Left ventricle myocardium superior (tissue), 1 donor: Measurements from ENCODE around the gene DDN. TPM values are rescaled to one million over a fixed set of nuclear protein-coding genes. Genes with fewer than 3 reads are reported as not detected.

Experiments used
- ATAC-seq: fragments of 200-7000 bp; cut with Tn5 transposase; one replicate; pipeline ENCODE4 v1.9.1; 2020; ENCODE audit warnings: mild to moderate bottlenecking, moderate library complexity
- DNase-seq: peaks from one replicate; pipeline ENCODE4 v3.0.0-alpha.2; 2020
- intact Hi-C: fragments of 100-400 bp; cut with micrococcal nuclease; formaldehyde crosslinking; loops from one replicate; pipeline ENCODE4 v1.11.0; 2022
- total RNA-seq: library from RNA; stranded (reverse); fragmentation: NEBNext Ultra II Directional; extraction: Animal tissue kit (Norgen Biotek cat#: 25700); gene quantifications from one replicate; pipeline ENCODE4 v1.2.1, GENCODE V29; 2021
- donor health status: DM: no; HTN: yes; CAD: no; lungs with severe emphysema.

Gene DDN
- total RNA-seq, 1 donor from 2014 or later = 0.77 TPM

DNA sequence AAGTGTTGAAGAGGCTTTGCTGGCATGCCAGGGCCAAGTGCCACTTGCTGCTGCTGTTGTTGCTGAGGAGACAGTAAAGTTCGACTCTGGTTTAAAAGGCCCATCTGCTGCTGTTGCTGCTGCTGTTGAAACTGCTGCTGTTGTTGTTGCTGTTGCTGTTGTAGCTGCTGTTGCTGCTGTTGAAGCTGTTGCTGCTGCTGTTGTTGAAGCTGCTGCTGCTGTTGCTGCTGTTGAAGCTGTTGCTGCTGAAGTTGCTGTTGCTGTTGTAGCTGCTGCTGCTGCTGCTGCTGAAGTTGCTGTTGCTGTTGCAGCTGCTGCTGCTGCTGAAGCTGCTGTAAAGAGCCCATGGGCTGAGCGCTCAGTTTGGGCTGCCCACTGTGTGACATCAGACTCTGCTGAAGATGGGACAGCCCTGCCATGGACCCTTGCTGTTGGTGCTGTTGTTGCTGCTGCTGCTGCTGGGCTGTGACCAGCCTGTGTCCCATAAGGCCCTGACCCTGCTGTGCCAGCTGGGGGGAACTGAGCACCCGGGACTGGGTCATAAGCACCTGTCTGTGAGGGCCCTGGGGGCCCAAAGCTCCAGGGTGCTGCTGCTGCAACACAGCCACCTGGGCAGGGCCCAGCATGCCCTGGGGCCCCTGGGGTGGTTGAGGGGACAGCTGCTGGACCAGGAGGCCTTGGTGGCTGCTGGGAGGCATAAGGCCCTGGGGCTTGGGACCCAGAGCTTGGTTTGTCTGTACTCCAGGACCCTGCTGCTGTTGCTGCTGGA lies 33.7 kb upstream of the DDN start:
- ATAC-seq = no peak
- DNase-seq = no peak
- intact Hi-C loops = no loop called here

DNA sequence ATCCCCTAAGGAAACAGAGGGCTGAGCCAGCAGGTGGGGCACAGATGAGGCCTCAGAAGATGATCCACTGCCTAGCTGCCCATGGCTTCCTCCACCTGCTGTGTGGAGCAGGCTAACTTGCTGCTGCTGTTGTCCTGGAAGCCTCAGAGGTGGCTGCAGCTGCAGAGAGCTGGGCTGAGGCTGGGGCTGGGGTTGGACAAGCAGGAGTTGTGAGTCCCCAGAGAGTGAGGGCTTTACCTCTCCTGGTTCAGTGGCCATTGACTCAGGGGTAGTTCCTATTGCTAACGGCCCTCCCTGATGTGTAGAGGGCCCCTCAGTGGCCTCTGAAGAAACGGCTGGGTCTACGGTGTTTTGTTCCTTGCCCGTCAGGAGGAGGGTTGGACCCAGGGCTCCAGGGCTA lies 33.1 kb upstream of the DDN start:
- DNase-seq (no peak), ATAC-seq (no peak)
- intact Hi-C loops = no loop called here

DNA sequence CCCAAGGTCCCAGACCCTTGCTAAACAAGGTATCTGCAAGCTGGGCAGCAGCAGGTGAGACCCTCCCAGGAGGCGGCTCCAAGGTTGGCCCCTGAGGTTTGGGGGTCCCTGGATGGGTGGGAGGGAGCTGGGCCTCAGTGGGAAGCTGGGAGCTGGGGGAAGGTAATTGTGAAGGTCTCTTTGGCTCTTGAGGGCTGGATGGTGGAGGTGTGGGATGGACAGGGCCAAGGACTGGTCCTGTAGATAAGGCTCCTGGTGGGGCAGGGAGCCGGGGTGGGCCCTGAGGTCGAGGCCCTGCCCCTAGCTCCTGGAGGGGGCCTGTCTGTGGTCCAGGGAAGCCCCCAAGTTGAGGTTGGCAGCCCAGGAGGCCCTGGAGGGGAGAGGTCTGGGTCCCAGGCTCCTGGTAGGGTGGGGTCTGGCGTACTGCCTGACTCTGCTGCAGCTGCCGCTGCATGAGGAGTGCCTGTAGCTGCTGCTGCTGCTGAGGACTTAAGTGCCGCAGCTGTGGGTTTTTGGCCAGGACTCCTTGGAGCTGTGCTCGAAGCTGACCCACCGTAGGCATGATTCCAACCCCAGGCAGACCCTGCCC lies 32.5 kb upstream of the DDN start:
- DNase-seq = peak; percentile 36
- intact Hi-C loops = no loop called here
- no peak for ATAC-seq

DNA sequence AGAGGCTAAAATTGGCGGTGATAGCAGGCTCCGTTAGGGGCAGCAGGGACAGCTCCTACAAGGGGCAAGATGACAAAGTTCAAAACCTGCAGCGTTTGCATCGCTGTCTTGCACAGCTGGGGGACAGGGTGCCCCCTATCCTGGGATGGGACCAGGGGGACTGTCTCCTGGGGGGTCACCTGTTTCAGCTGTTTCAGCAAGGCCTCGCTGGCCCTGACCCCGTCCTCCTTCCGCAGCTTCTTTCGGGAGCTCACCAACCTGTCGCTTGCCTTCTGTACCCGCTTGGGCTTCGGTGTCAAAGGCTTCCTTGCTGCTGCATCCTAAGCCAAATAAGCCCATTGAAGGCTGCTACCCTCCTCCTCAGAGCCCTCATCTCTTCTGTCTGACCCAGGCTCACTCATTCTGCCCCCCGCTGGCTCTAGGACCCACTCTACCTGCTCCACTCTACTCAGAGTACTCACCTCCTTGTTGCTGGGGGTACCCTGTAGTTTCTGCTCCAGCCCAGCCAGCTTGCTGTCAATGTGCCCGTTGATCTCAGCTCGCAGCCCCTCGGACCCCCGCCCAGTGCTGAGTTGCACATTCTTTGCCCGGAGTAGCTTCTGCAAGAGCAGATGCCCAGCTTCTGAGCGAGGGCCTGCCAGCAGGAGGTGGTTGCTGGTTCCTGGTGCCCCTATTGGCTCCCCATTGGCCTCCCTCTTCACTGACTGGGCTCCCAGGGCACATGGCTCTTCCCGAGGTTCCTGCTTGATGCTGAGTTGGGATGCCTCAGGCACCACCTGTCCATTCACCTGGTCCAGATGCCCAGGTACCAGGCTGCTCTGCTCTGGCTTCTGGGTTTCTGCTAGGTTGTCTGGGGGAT lies 31.8 kb upstream of the DDN start:
- DNase-seq (no peak), ATAC-seq (no peak)
- intact Hi-C loops = no loop called here

DNA sequence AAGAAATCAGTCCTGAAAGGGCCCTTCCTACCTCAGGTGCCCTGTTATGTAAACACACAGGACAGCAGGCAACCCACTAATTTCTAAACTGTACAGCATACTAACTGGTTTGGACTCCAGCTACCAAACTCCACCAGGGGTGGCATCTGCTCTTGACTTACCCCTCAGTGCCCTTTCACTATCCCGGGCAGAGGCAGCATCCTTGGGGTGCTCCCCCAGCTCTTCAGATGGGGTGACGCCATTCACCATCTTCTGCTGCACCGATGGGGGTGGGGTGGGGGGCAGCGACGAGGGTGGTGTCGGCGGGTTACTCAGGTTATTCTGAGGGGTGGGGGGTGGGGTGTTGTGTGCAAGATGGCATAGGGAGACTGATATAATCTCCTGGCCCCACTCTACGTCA lies 30.9 kb upstream of the DDN start:
- intact Hi-C loops = no loop called here
- DNase-seq (no peak), ATAC-seq (no peak)

DNA sequence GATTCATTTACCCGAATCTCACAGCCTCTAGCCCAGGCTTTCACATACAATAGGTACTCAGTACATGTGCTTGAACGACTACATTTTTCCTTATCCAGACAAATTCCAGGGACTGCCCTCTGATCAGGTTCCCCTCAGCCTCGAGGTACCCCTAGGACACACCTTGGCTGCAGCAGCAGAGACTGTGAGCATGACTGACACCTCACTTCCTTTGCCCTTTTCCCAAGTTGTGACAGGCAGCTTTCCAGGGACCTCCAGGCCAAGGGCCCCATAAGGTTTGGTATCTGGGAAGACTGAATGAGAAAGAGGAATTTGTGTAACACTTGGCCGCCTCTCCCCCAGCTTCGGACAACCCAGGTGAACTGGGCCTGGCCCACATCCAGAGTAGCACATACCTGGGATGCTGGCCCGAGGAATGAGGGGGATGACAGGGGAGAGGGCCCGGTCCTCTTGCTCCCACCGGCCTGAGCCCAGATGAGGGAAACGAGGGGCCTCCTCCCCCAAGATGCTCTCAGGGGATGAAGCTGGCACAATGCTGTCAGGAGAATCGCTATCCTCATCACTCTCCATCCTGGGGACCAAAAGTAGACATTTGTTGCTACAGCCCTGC lies 29.6 kb upstream of the DDN start:
- no peak for ATAC-seq
- no peak for DNase-seq
- intact Hi-C loops = no loop called here

DNA sequence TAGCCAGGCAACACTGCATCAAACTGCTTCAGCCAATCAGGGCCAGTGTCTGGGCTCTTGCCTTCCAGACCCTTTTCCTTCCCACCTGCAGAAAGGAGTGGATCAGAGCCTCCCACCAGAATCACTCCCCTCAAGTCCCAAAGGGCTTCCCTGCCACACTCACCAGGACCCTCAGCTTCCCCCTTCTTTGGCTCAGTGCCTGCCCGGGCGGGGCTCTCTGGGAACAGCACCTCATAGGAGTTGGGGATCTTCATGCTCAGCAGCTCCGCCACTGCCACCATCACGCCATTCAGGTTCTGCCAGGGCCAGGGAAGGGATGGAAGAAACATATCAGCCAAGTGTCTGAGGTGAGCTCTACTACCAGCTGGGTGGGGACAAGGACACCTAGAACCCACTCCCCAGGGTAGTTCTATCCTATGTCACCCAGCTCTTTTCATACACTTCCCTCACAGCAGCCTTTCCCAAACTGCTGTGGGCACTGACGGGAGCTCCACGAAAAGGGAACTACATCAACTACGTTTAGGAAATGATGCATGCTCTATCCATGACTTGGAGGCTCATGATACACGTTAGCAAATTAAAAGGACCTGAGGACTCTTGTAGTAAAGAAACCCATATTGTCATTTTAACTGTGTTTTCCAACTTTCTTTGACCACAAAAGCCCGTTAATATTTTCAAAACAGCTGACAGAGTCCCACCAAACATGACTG lies 28.8 kb upstream of the DDN start:
- intact Hi-C loops = no loop called here
- DNase-seq = no peak
- no peak for ATAC-seq

DNA sequence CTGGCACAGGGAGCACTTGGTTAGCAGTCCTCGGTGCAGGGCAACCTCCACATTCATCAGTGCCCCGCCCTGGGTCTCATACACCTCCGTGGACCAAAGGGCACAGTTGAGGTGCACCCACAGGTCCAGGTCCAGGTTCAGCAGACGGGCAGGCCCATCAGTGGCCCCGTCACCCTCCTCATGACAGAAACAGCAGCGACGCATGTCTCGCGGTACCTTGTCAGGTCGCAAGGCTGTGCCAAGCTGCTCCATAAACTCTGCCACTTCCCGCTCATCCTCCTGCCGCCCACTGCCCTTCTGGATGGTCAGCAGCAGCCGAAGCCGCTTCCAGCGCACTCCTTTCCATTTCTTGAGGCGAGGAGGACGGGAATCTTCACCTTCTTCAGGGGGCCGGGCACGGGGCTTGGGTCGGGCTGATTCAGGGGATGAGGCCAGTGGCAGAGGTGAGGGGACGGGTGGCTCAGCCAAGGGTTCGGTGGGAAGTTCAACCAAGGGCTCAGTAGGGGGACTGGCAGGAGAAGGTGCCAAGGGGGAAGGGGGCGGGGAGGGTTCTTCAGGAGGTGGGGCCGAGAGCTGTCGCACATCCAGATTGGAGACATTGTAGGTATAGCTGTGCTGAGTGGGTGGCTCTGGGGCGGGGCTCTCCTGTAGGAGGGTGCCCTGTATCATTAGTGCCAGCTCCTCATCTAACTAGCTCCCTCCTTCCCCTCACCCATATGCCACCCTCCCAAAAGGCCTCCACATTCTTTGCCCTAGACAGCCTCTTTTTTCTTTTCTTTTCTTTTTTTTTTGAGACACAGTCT lies 27.7 kb upstream of the DDN start:
- intact Hi-C loops = no loop called here
- DNase-seq = no peak
- ATAC-seq = no peak

DNA sequence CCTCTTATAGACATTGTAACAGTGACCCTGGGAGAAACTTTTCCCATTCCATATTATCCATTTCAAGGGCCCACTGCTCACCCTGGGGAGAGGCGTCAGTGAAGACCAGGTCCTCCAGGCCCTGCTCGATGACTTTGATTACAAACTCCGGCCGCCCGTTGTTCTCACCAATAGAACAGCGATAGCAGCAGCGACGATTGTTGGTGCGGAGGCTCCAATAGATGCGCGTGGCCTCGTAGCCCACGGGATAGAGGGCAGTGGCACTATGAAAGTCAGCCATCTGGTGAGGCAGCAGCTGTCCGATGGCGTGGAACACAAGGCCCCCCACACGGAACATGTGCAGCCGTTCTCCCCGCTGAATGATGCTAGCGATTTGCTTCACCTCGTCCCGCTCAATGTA lies 26.9 kb upstream of the DDN start:
- no peak for ATAC-seq
- no peak for DNase-seq
- intact Hi-C loops = no loop called here

DNA sequence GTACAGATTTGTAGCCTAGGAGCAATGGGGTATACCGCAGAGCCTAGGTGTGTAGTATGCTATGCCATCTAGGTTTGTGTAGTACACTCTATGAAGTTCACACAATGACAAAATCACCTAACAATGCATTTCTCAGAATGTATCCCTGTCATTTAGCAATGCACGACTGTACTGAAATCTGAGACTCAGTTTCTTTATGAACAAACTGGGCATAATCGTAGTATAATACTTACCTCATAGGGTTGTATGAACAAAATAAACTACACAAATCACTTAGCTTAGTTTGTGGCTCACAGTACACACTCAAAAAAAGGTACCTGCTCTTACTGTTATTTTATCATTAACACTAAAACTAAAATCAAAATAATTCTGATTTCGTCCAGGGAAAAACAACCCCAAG lies 26.3 kb upstream of the DDN start:
- ATAC-seq (no peak), DNase-seq (no peak)
- intact Hi-C loops = no loop called here

DNA sequence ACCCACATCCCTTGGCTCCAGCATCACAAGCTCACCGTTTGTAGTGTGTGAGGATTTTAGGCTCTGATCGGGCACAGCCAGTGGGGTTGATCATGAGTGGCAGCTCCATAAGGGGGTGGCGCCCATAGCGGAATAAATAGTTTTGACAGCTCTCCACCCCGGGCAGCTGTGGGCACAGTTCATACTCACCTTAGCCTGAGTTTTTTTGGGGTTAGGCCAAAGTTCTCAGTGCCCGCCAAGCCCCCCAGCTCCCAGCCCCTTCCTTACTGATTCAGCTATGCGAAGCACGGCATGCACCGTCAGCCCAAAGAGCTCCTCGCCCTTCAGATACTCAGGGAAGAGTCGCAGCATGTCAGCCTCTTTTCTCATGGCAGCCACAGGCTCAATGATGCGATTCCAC lies 25.4 kb upstream of the DDN start:
- ATAC-seq (no peak), DNase-seq (no peak)
- intact Hi-C loops = no loop called here

DNA sequence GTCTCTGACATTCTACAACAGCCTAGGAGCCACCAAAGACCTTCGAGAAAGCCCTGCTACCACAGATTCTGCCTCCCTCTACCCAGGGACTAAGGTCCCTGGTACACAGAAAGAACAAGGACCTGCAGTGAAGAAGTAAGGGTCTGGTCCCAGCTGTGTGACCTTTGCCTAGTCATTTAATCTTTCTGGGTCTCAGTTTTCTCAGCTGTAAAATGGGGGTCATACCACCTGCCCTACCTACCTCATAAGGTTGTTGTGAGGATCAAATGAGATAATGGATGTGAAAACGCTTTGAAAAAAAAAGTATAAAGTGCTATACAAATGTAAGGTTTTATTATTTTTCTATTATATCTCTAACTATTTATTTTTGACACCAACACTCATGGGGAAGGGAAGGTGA lies 24.6 kb upstream of the DDN start:
- DNase-seq = no peak
- no peak for ATAC-seq
- intact Hi-C loops = no loop called here

DNA sequence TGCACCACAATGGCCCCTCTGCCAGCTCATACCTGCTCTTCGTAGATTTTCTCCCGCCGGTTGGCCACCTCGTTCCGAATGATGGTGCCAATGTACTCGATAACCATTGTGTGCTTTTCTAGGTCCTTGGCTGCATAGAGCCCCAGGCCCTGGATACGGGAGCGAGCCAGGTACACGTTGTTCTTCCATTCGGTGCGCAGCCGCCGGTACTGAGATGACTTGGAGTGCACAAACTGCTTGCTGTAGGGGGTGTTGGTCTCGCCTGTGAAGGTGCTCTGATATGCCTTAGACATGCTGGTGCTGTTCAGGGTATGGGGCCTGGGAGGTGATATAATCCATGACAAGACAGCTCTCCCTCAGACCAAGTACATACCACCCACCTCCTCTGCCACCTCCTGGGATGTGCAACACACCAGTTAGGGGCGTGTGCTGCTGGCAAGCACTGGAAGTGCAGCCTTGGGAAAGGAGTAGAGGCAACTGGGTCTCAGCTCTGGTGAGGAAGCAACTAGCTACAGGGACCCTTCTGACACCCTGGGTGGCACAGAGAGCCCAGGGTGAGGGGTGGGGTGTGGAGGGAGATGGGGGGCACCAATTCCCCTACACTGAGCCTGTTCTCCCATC lies 23.5 kb upstream of the DDN start:
- ATAC-seq (no peak), DNase-seq (no peak)
- intact Hi-C loops = no loop called here

DNA sequence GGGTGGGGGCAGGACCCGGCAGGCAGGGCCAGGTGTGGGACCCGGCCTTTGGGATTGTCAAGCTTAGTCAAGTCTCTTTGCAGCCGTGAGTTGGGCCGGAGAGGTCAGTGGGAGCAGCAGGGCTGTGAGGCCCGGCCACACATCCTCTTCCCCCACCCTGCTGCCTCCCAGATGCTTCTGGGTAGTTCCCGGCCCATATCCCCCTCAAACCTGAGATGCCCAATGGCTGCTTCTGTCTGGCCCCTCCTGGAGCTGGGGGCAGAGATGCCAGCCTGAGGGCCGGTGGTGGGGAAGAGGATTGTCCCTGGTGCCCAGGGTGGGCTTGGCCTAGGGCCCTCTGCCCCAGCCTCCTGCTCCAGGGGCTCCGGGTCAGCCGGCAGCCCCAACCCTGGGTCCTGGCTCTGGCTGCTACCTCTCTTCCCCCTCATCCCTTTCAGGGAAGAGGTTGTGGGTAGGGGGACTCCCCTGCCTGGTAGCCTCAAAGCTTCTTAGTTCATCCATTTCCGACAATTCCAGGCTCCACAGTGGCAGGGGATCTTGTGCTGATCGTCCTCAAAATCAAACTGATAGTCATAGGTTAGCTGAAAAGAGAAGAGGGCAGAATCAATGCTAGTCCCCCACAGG lies 22.2 kb upstream of the DDN start:
- intact Hi-C loops = no loop called here

DNA sequence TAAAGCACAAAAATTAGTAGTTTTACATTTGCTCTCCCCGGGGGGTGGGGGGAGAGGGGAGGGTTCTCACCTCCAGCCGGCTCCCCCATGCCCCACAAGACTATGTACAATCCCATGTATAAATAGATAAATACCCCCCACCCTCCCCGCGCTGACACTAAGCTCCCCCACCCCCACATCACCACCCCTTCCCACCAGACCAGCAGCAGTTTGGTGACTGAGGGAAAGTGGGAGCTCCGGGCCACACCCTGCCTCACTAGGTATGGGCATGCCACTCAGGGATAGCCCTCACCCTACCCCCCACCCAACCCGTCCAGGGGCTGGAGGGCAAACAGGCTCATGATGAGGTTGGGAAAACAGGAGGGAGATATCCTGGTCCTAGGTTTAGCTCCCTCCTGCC lies 21.3 kb upstream of the DDN start:
- no peak for DNase-seq
- intact Hi-C loops = no loop called here

More for the DNA sequence above, 22.2 kb upstream of the DDN start:
- ATAC-seq (no peak), DNase-seq (no peak)

DNA sequence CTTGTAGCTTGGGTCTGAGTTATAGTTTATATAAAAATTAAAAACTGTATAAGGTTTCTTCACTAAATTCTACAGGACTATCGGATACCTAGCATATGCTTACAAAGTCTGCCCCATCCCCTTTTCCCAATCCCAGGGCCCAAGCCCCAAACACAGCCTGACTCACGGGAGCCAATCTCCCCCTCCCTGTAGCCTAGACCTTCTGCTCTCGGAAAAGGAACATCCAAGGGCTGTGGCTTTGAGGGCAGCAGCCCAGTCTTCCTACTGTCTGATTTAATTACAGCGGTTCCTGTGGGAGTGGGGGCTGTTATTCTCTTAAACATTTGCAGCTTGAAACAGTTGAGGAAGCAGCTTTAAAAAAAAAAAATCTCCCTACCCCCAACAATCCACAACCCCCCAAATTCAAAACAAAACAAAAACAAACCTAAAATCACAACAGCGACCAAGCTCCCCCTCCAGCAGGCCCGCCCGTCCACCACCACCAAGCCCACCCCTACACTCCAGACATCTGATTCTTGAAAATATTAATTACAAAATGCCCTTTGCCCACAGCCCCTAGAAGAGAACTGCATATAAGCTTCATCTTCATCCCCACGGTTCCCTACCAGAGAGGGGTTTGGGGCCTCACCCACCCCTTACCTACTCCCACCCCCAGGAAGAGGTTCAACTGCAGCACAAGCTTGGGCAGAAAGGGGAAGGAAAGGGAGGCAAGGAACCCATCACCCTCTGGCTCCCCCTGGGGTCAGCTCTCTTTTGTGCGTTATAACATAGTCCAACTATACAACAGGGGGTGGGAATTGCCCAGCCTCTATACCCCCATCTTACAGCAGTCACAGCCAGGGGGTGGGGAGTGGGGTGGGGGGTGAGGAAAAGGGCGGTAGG lies 20.5 kb upstream of the DDN start:
- ATAC-seq = no peak
- no peak for DNase-seq
- intact Hi-C loops = no loop called here

More for the DNA sequence above, 21.3 kb upstream of the DDN start:
- no peak for ATAC-seq

DNA sequence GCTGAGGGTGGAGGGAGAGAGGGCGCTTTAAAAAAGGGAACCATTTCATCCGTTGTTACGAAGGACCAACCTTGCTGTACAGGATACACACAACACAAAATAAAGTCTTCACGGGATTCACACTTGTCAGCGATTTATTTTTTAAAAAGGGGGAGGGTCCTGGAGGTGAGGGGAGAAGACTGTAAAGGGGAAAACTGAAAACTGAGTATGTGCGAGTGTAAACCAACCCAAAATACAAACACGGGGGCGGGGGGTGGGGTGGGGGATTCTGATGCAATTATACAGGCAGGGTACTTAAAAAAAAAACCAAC lies 19.9 kb upstream of the DDN start:
- intact Hi-C loops = no loop called here
- ATAC-seq (peak; percentile 13), DNase-seq (no peak)
